ENCODE data around the gene PLCB2.

The PLCB2 gene, protein sequence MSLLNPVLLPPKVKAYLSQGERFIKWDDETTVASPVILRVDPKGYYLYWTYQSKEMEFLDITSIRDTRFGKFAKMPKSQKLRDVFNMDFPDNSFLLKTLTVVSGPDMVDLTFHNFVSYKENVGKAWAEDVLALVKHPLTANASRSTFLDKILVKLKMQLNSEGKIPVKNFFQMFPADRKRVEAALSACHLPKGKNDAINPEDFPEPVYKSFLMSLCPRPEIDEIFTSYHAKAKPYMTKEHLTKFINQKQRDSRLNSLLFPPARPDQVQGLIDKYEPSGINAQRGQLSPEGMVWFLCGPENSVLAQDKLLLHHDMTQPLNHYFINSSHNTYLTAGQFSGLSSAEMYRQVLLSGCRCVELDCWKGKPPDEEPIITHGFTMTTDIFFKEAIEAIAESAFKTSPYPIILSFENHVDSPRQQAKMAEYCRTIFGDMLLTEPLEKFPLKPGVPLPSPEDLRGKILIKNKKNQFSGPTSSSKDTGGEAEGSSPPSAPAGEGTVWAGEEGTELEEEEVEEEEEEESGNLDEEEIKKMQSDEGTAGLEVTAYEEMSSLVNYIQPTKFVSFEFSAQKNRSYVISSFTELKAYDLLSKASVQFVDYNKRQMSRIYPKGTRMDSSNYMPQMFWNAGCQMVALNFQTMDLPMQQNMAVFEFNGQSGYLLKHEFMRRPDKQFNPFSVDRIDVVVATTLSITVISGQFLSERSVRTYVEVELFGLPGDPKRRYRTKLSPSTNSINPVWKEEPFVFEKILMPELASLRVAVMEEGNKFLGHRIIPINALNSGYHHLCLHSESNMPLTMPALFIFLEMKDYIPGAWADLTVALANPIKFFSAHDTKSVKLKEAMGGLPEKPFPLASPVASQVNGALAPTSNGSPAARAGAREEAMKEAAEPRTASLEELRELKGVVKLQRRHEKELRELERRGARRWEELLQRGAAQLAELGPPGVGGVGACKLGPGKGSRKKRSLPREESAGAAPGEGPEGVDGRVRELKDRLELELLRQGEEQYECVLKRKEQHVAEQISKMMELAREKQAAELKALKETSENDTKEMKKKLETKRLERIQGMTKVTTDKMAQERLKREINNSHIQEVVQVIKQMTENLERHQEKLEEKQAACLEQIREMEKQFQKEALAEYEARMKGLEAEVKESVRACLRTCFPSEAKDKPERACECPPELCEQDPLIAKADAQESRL

DNA sequence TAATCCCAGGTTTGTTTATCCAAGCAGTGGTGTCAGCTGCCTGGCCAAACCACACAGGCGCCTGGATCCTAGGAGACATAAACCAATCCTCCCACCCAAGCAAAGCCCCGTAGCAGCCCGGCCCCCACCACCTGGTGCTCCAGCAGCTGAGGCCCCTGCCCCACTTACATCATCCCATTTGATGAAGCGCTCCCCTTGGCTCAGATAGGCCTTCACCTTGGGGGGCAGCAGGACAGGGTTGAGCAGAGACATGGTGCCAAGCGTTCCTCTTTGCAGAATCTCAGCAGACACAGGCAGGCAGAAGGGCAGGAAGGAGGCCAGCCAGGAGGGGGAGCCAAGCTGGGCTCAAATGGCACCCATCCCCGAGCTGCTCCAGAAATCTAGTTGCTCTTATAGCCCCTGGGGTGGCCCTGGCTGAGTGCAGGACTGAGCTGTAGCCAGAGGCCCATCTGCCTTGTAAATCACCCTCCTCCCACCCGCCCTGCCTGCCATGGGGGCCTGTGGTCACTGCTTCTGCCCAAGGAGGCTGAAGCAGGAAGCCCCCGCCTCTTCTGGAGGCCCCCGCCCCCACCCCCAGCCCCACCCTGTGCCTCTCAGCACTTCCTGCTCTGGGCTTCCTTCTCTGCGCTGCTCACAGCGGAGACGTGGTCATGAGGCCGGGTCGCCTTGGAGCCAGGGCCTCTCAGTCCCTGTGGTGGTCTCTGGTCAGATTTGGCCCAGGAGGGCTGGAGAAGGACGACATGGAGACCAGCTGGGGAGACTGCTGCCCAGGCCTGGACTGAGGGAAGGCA is at the start of gene PLCB2:
TSS of gene PLCB2 (minus strand) at position 515 of the 791 bp plus-strand sequence. CDS start at position 252, 263 bp downstream.
- DNase-seq = peak; percentile 68

DNA sequence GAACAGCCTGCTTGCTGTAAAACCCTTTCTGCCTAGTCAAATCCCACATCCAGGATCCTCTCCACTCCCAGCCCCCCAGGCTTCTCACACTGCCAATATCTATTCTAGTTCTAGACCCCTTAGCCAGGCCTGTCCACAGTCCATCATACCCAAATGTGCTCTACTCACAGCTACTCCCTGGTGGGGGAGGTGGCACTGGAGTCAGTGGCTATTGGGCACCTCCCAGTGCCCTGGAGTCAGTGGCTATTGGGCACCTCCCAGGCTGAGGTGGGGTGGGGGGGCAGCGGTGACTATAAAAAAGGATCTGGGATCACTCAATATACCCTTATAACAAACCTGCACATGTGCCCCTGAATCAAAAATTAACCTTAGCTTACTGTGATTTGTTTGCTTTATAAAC is 49.5 kb upstream of the PLCB2 start:
- no peak for DNase-seq

DNA sequence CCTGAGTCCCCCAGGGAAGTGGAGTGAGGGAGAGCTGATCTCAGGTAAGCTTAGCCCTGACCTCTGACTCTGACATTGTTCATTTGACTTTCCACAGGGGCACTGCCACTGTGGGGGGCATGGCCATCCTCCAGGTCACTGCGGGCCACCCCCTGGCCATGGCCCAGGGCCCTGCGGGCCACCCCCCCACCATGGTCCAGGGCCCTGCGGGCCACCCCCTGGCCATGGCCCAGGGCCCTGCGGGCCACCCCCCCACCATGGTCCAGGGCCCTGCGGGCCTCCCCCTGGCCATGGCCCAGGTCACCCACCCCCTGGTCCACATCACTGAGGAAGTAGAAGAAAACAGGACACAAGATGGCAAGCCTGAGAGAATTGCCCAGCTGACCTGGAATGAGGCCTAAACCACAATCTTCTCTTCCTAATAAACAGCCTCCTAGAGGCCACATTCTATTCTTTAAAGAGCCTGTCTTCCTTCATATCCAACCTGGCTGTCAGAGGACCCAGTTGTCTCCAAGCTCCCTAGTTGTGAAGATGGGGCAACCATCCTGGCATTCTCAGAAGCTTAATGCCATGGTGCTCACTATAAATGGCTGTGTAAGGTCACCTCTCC is 48.3 kb upstream of the PLCB2 start:
- DNase-seq = no peak

DNA sequence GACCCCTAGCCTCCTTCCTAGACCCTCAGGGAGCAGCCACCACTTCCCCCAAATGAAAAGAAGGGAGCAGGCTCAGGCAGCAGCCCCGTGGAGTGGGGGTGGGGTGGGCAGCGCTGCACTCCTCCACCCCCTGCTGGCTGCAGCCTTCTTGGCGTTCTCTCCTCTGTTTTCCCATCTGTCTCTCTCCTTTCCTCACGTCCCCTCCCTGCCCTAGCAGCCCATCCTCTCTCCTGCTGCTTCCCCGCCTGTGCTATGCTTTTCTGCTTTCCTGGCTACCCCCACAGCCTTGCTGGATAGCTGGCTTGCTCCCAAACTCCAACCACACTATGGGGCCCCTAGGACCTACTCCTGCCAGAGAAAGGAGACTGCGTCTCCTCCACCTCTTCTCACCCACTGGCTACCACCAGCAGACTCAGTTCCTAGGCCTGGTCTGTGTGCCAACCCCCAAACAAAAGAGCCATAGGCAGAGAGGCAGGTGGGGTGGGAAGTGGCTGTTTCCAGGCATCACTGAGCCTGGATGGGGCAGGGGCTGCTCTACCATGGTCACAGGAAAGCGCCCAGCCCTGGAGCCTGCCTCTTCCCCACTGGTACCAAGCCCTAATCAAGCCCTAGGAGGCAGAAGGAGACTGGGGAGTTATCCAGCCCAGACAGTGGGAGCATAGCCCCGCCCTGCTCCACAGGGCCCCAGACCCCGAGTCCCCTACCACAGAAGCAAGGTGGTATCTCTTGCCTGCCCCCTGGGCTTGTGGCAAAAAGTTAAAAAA is 46.9 kb upstream of the PLCB2 start:
- DNase-seq = no peak

DNA sequence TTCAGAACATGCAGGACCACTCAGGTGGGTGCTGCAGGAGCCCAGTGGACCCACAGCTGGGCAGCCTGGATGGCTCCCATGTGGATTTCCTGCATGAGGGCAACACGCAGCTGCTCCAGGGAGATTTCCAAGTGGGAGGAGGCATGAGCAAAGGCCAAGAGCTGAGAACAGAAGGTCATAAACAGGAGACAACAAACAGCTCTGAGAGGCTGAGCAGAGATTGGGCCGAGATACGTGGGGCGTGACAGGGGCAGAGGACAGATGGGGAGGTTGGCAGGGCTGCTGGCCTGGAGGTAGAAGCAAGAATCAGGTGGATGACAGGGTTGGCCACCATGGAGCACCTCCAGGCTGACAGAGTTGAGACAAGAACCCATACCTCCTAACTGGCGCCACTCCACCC is 46.0 kb upstream of the PLCB2 start:
- DNase-seq = no peak

DNA sequence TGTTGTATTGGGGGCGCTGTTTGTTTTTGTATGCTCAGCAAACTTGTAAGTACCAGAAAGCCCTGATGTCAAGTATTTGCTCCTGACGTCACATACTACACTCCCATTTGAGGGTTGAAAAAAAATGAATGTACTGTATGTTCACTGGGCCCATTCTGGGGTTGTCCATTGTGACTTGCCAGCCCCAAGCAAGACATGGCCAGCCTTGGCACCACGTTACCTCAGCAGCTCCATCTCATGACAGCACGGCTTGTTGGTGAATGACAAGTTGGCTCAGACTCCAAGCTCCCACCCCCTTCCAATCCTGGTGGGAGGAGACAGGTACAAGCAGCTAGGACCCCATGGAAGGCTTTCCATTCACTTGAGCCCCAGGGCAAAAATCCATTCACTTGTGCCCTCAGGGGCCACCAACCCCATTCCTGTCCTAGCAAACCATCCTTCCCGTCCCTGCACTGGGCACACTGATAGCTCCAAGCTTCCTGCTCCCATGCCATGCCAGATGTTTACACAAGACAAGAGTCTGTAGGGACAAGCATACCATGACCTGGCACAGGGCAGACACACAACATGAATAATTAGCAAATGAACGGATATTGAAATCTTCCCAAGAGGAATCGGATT is 44.7 kb upstream of the PLCB2 start:
- DNase-seq = no peak

DNA sequence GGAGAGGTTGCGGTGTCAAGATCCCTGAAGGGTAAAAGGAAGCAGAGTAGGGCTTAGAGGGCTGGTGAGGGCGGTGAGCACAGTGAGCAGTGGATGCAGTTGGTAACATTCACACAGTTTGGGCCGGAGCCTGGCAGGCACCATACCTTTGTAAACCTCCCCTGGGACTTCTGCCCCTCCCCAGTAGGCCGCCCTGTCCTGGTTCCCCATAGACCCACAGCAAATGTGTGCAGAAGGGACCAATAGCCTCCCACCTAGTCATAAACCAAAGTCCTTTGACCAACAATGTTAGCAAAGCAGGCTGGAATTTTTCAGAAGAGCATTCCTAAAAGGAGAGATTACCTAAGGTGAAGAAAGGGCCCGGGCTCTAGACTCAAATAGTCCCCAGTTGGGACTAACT is 41.4 kb upstream of the PLCB2 start:
- no peak for DNase-seq

DNA sequence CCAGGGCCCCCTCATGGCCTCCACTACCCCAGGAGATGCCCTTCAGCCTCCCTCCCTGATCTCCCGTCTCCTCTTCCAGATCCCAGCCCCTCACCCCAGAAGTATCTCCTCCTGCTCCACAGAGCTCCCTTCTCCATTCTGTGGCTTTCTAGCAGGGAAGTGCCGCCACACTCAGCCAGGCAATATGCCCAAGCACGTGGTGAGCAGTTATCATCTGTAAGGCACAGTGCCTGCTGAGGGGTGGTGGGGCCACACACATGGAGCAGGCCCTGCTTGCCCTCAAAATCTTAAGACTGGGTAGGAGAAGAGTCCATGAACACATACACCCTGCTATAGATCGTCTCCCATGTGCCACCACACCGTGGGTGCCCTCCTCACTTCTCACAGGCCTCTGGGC is 40.7 kb upstream of the PLCB2 start:
- DNase-seq = no peak

DNA sequence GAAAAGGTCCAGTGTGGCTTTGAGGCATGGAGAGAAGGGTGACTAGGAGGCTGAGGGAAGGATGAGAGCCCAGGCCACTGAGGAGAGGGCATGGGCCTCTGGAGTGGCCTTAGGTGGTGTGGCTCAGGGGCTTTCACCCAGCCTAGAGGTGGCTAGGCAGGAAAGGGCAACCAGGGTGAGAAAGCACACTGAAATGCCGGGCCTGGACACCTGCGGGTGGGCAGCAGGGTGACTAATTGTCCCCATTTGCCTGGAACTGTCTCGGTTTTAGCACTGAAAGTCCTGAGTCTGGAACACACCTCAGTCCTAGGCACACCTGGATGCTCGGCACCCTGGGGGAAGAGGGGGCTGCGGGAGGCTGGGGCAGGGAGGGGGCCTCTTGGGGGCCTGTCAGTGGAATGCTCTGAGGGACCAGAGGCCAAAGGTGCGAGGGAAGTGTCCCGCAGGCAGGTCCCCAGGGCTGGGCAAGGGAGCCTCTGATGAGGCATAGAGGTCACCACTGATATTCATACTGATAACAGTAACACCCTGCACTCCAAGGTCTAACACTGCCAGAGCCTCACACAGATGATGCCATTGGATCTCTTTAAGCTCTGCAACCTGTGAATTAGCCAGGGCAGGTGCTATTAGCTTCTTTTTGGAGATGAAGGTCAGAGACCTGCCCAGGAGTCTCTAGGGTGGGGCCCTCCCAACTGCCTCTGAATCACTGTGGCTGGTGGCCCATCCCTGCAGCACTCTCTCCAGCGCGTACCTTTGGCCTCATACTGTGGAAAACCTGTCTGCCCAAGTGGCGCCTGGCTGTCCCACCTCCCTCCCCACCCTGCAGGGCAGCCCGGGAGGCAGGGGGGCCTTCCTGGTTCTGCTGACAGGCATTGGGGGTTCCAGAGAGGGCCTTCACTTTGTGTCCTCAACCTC is 40.1 kb upstream of the PLCB2 start:
- DNase-seq = no peak

DNA sequence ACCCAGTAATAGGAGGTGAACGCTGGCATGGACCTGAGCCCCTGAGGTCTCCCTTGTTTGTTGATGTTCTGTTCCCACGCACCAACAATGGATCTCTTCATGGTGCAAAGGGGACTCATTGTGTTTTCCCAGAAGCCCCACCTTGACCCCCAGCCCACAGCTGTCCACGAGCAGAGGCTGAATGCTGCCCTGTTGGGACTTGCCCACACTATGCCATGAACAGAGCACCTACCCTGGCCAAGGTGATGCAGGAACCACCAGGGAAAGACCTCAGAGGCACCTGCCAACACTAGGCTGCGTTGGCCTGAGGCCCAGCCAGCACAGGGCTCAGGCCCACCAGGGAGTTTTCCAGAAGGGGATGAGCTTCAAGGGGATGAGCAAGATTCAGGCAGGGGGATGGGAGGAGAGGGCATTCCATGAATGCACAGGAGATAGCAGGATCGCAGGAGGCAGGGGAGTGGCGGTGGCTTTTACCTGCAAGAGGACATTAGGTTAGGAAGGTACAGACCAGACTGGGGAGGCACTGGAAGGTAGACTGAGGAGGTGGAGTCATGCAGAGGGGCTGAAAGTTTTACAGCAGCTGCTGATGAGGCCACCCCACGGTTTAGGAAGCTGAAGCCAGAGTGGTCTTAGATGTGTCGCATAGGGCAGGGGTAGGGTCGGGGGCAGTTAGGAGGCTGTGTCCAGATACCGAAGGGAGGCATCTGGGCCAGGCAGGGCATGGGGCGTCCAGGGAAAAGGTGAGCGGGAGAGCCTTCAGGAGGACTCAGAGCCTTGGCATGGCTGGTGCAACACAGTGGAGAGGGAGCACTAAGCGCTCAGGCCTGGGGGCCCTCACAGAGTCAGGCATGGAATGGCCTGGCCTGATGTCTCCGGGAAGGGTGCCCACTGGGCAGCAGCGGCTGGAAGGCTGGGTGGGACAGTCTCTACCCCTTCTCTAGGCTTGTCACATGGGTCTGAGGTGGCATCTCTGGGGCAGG is 39.1 kb upstream of the PLCB2 start:
- DNase-seq = no peak

DNA sequence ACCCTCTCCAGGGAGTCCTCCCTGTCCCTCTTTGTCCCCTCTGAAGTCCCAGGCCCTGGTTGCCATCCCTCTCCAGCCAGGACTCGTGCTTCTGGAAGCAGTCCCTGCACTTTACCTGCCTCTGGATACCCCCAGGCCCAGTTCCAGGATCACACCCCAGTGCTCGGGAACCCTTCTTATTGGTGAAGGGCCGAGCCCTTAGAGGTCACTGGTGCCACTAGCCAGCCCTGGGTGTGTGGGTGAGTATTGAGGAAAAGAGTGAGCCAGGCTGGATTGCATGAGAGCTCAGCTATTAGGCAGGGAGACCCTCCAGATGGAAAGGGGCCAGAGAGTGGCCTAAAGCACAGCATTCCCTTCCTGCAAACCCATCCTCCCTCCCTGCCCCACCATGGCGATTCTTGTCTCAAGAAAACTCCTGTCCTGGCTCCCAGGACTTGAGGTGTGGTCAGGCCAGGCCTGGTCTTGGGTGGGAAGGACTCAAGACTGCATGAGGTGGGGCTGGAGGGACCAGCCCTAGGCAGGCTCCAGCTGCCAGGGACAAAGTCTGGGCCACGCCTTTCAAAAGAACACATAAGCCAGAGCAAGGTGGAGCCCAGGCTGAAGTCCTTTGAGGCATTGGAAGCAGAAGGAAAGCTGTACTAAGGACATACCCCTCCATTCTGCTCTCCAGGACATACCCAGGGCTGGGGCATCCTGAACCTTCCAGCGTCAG is 38.3 kb upstream of the PLCB2 start:
- no peak for DNase-seq

DNA sequence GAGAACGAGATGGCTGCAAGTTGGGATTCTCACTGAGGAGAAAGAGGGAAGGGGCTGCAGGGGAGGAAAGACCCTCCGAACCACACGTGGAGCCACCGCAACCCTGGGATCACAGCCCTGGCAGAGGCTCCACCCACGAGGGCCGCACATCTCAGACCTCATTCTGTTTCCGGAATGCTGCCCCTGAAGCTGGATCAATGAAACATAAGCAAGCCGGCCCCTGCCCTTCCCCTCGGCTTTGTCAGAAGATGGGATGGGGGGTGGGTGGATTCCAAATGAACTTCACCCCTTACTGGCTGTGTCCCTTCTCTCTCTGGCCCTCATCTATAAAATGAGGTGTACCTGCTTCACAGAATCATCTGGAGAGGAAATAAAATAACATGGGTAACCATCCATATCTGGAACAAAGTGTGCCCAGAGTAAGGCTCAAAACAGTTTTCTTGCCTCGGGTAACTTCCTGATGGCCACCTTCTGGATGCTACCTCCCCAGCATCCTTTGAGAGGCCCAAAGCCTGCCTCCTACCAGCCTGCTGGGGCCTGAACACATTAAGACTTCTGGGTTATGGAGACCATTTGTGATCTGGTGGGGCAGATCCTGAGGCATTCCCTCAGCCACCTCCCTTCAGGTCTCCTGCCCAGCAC is 37.6 kb upstream of the PLCB2 start:
- no peak for DNase-seq

DNA sequence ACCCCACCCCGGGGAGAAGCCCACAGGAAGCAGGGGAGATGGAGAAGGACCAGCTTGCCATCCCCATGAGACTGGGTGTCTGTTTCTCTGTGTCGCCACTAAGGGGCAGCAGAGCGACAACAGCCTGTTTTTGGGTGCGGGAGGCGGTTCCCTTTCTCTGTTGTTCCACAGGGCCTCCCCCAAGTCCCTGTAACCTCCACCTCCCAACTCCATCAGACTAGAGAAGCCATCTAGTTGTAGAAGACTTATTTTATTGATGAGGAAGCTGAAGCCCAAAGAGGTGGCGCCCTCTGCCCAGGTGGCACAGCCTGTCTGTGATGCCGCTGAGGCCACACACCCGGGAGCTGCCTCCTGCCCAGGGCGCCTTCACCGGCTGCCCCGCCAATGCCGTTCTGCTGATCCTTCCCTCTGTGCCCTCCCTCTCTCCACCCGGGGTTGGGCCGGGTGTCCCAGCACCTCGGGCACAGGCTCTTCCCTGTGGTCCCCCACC is 36.9 kb upstream of the PLCB2 start:
- DNase-seq = peak; percentile 47

DNA sequence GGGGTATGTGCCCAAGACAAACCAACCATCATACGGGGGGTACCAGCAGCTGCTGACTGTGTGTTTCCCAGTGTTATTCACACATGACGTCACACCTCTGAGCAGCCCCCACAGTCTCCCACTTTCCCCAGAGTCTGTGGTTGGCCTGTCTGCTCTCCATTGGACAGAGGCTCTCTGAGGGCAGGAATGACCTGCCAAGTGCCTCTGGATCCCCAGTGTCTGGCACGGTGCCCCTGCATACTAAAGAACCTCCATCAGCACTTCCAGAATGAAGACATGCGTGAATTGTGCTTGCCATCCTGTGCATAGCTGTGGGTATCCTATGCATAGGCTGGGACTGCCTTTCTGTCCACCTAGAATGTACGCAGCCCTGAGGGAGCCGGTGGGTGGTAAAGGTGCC is 36.5 kb upstream of the PLCB2 start:
- no peak for DNase-seq

DNA sequence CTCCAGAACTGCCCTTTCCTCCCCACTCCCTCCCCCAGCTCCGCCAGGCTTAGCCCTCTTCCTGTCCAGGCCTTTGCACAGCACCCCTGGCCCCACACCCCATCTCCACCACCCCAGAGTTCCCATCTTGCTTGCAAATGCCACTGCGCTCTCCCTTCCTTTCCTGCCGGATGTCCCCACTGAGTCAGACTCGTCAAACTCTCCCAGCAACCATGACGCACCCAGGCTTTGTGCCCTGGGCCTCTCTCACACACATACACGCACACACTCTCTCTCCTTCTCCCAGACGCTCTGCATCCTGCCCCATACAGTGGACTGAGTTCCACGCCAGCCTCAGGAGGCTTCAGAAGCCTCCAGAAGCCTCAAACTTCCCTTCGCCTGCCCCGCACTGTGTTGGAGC is 35.8 kb upstream of the PLCB2 start:
- DNase-seq = no peak

DNA sequence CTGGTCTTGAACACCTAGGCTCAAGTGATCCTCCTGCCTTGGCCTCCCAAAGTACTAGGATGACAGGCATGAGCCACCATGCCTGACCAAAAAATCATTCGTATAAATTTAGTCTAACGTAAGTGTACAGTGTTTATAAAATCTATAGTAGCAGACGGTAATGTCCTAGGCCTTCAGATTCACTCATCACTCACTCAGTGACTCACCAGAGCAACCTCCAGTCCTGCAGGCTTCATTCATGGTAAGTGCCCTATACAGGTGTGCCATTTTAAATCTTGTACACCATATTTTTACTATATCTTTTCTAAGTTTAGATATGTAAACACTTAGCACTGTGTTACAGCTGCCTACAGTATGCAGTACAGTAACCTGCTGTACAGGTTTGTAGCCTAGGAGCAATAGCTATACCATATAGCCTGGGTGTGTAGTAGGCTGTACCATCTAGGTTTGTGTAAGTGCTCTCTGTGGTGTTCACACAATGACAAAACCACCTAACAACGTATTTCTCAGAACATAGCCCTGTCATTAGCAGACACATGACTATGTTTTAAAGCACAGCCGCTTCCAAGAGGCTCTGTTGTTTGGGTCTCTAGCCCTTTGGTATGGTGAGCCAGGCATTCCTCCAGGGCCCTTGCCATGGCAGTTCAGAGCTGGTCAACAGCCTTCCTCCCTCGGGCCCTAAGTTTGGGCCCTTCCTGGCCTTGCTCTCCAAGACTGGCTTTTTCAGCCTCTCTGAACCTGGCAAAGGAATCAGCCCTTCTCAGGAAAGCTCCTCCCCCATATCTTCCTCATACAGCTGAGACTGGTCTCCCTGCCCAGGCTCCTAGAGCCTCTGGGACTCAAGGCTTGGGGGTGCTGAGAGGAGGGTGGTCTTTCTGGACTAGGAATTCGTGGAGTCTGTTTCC is 34.9 kb upstream of the PLCB2 start:
- no peak for DNase-seq
